NB4 (cell line): ENCODE measurements around the gene HYAL1.
"Not testable (repeated sequence)": the region's sequence is repeated elsewhere in the genome, so short reads cannot be mapped to it uniquely, and the experiment has no call there.

ENCODE experiments used
- DNase-seq: peaks from one replicate; pipeline ENCODE4 v3.0.0; 2010; ENCODE audit warnings: low read depth
- H3K4me3 ChIP-seq: one replicate; pipeline ENCODE4 v1.5.1; 2011; ENCODE audit warnings: mild to moderate bottlenecking, low read depth, low read length, moderate library complexity
- CTCF ChIP-seq: IDR thresholded peaks from one replicate; pipeline ENCODE4 v1.5.1; 2012; ENCODE audit warnings: low read depth, low read length
- MAX ChIP-seq: IDR thresholded peaks from 2 replicates; pipeline ENCODE4 v1.6.1; 2011; ENCODE audit warnings: low read depth, low read length
- MYC ChIP-seq: IDR thresholded peaks from 2 replicates; pipeline ENCODE4 v1.6.1; 2011; ENCODE audit warnings: low read depth, low read length
- POLR2A ChIP-seq: IDR thresholded peaks from 2 replicates; pipeline ENCODE4 v1.6.1; 2011; ENCODE audit warnings: mild to moderate bottlenecking; ENCODE audit not compliant: insufficient read length; ENCODE audit errors: extremely low read depth

The HYAL1 gene

GRCh38 chr3:50274371-50275104 lies 28.8 kb downstream of the HYAL1 start:
- no peak overlapping the region for H3K4me3 ChIP-seq
- TF ChIP-seq CTCF (peak; percentile 79), MAX (no peak)
- peak; percentile 81 for DNase-seq

- H3K4me3 ChIP-seq, result no peak overlapping the region
- no peak for DNase-seq
- TF ChIP-seq MYC, result no peak
- no peak for TF ChIP-seq CTCF
- TF ChIP-seq MAX, result no peak
- TF ChIP-seq POLR2A, result no peak
Measured at GRCh38 chr3:50273689-50274065, 29.7 kb downstream of the HYAL1 start.

- no peak overlapping the region for H3K4me3 ChIP-seq
- peak; percentile 82 for DNase-seq
- TF ChIP-seq MYC, result no peak
- TF ChIP-seq CTCF, result peak; percentile 74
- TF ChIP-seq MAX, result no peak
Measured at GRCh38 chr3:50272911-50273688, 30.3 kb downstream of the HYAL1 start.

GRCh38 chr3:50272538-50272910 lies 30.9 kb downstream of the HYAL1 start:
- DNase-seq, result not testable (repeated sequence)

GRCh38 chr3:50271314-50271936 lies 31.9 kb downstream of the HYAL1 start:
- TF ChIP-seq MYC (no peak), POLR2A (no peak), CTCF (no peak), MAX (no peak)
- no peak for DNase-seq
- no peak overlapping the region for H3K4me3 ChIP-seq

More at GRCh38 chr3:50272538-50272910, 30.9 kb downstream of the HYAL1 start:
- H3K4me3 ChIP-seq, result not testable (repeated sequence)

GRCh38 chr3:50270422-50271224 lies 32.8 kb downstream of the HYAL1 start:
- TF ChIP-seq MAX (no peak), MYC (no peak), CTCF (no peak), POLR2A (no peak)

More at GRCh38 chr3:50270422-50271224, 32.8 kb downstream of the HYAL1 start:
- no peak overlapping the region for H3K4me3 ChIP-seq
- DNase-seq, result no peak
